Gastroesophageal sphincter (tissue), 3 donors: ENCODE measurements around the gene ARPC1B.

Experiments used
- POLR2A ChIP-seq, 2 donors: fragments of 450-650 bp; IDR thresholded peaks; one replicate each; pipeline ENCODE4 v1.6.1; 2017; ENCODE audit warnings: antibody characterized with exemption in 2 of 2, mild to moderate bottlenecking in 2 of 2, moderate library complexity in 1 of 2
- POLR2AphosphoS5 ChIP-seq: sonication (generic); formaldehyde crosslinking; IDR thresholded peaks from one replicate; pipeline ENCODE4 v1.6.1; 2017; ENCODE audit warnings: antibody characterized with exemption
- TF ChIP-seq, protein P1 (sequence below), 4 experiments: fragments of 200-600 bp in 2 of 4; fragments of 450-650 bp in 2 of 4; sonication (generic) in 1 of 4; IDR thresholded peaks; one replicate each; pipeline ENCODE4 v1.5.1; 2017 to 2019; ENCODE audit warnings: antibody characterized with exemption in 4 of 4, mild to moderate bottlenecking in 2 of 4, moderate library complexity in 2 of 4

DNA sequence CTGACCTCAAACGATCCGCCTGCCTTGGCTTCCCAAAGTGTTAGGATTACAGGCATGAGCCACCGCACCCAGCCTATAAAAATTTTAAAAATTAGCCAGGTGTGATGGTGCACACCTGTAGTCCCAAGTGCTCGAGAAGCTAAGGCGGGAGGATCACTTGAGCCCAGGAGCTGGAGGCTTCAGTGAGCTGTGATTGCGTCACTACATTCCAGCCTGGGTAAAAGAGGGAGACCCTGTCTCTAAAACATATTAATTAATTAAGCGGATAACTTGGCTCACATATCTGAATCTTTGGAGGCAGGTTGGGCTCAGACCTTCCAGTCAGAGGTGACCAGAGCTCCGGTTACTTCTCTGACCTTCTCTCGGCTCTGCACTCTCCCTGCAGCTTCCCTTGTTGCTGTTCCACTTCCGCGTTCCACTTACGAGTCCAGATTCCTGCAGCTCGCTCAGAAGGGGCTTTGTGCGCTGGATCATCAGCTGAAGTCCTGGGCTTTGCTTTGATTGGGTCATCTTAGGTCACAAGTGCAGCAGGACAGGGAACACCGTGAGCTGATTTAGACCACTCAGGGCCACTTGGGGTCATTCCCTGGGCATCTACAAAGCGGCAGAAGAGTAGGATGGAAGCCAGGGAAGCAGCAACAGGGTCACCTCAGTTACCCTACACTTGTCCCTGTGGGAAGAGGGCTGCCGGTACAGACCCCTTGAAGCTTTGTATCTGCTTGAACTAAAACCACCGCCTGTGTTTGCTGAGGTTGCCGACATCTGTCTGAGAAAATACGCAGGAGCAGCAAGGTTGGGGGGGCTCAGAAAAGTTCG, 2.0 kb upstream of the ARPC1B start:
- TF ChIP-seq, protein P1, sequence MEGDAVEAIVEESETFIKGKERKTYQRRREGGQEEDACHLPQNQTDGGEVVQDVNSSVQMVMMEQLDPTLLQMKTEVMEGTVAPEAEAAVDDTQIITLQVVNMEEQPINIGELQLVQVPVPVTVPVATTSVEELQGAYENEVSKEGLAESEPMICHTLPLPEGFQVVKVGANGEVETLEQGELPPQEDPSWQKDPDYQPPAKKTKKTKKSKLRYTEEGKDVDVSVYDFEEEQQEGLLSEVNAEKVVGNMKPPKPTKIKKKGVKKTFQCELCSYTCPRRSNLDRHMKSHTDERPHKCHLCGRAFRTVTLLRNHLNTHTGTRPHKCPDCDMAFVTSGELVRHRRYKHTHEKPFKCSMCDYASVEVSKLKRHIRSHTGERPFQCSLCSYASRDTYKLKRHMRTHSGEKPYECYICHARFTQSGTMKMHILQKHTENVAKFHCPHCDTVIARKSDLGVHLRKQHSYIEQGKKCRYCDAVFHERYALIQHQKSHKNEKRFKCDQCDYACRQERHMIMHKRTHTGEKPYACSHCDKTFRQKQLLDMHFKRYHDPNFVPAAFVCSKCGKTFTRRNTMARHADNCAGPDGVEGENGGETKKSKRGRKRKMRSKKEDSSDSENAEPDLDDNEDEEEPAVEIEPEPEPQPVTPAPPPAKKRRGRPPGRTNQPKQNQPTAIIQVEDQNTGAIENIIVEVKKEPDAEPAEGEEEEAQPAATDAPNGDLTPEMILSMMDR (IDR thresholded peaks at IDR 0.05): no peak
- TF ChIP-seq POLR2A (IDR thresholded peaks at IDR 0.05) (no peak), POLR2AphosphoS5 (no peak)
